Heart right ventricle (tissue), 16 donors: ENCODE data around the gene SRD5A1. TPM values are rescaled to one million over a fixed set of nuclear protein-coding genes. Genes with fewer than 3 reads are reported as not detected.

ENCODE experiments used
- ATAC-seq, 8 donors: fragments of 200-7000 bp; cut with Tn5 transposase; one replicate each; pipeline ENCODE4 v1.9.1; 2020; ENCODE audit warnings: mild to moderate bottlenecking in 8 of 8, moderate library complexity in 8 of 8, moderate number of reproducible peaks in 1 of 8
- DNase-seq, 2 donors: peaks; one replicate each; pipeline ENCODE4 v3.0.0-alpha.2; 2020
- H3K27ac ChIP-seq, 10 donors: fragments of 200-600 bp; sonication (generic) in 2 of 10; one replicate each; pipeline versions ENCODE4 v1.5.0 to v1.8.0; 2020 to 2022; ENCODE audit warnings: mild to moderate bottlenecking in 3 of 10
- H3K27me3 ChIP-seq, 7 donors: fragments of 200-600 bp; one replicate each; pipeline ENCODE4 v1.8.0; 2021 to 2022; ENCODE audit warnings: mild to moderate bottlenecking in 2 of 7
- H3K36me3 ChIP-seq, 9 donors: fragments of 200-600 bp; sonication (generic) in 1 of 9; one replicate each; pipeline versions ENCODE4 v1.5.0 to v1.8.0; 2020 to 2022; ENCODE audit warnings: mild to moderate bottlenecking in 2 of 9
- H3K4me1 ChIP-seq, 9 donors: fragments of 200-600 bp; sonication (generic) in 1 of 9; one replicate each; pipeline versions ENCODE4 v1.5.0 to v1.8.0; 2020 to 2022; ENCODE audit warnings: mild to moderate bottlenecking in 4 of 9
- H3K4me3 ChIP-seq, 10 donors: fragments of 200-600 bp; sonication (generic) in 2 of 10; one replicate each; pipeline versions ENCODE4 v1.5.0 to v1.8.0; 2020 to 2022; ENCODE audit warnings: mild to moderate bottlenecking in 7 of 10, moderate library complexity in 2 of 10
- H3K9me3 ChIP-seq, 11 donors: fragments of 200-600 bp in 10 of 11; sonication (generic) in 2 of 11; one replicate each; pipeline versions ENCODE4 v1.5.0 to v1.8.0; 2013 to 2022; ENCODE audit warnings: mild to moderate bottlenecking in 2 of 11, control low read depth in 1 of 11, moderate library complexity in 1 of 11
- CTCF ChIP-seq, 9 donors: fragments of 200-600 bp; sonication (generic) in 2 of 9; IDR thresholded peaks; one replicate each; pipeline versions ENCODE4 v1.5.0 to v1.8.0; 2021 to 2022; ENCODE audit warnings: antibody characterized with exemption in 9 of 9, mild to moderate bottlenecking in 5 of 9, moderate library complexity in 1 of 9
- WGBS, 2 donors: extraction: QIAGEN DNeasy Blood & Tissue Kit; methylation state at CpG; one replicate each; pipeline ENCODE4 v1.1.7; 2013; ENCODE audit warnings: inconsistent platforms in 1 of 2; 5-methylcytosine and 5-hydroxymethylcytosine counted together
- intact Hi-C, 10 donors: fragments of 100-400 bp; cut with DNase I; formaldehyde crosslinking; loops; one replicate each; pipeline versions ENCODE4 v1.11.1 to v1.14.2; 2022
- polyA plus RNA-seq, 2 donors: library from polyadenylated mRNA; stranded (reverse); fragments of 200-250 nt; gene quantifications; one replicate each; pipeline ENCODE4 v1.2.3, GENCODE V29; 2013
- total RNA-seq, 10 donors: library from RNA; stranded (reverse); fragmentation: NEBNext Ultra II Directional in 3 of 10; extraction: Animal tissue kit (Norgen Biotek cat#: 25700) in 3 of 10; gene quantifications; one replicate each; pipeline versions ENCODE4 v1.2.1 to v1.2.4, GENCODE V29; 2021 to 2023
- donor health status: Arrhythmogenic right ventricular cardiomyopathy.
- donor health status: ischemic (EF 13 %, LVEDD 7.1; RV severe dilation, severe dysfunction).
- donor health status: healthy with polysubstance abuse.
- donor health status: DM: no; HTN: yes; CAD: no.
- donor health status: DM: no; HTN: no; CAD: no.
- donor health status: ischemic (EF 25% LVEDD 6.9; RV normal size, moderate dysfunction).
- donor health status: ischemic (EF 25% LVEDD 5.7; RV mildly dilated, moderate dysfunction).
- donor health status: healthy.
- donor health status: DM: yes; HTN: yes; CAD: no.
- donor health status: Ischemic cardiomyopathy.
- donor health status: ischemic (EF 35%, LVEDD 5.7; RV mildly dilated, moderate dysfunction).
- donor health status: nonischemic (EF 11% LVEDD 7.7; RV severe dilation, severe dysfunction).
- donor health status: DM: yes; HTN: yes; CAD: no.
- donor health status: PGD.
- donor health status: ischemic (EF 29% LVEDD 5.4; RV normal size, mild dysfunction).
- donor health status: nonischemic (EF 23%, LVEDD 6.1; RV moderate dilation, normal function).

SRD5A1 gene
- total and polyA plus RNA-seq, 12 donors, result 1.0 to 5.5 (median 3.1) TPM

GRCh38 chr5:6631441-6631840, 1.8 kb upstream of the SRD5A1 start:
- intact Hi-C loops, result loop anchor here in 7 of 10 donors (5.0 to 10.0 kb wide), 6 partner anchors 81 to 254 kb away; partner anchors contain the start of genes TENT4A (in 4 of the 7) and MED10 (in 1 of the 7)
- H3K4me1 ChIP-seq, result peaks cover 6 to 45% (median 30%) of the 10 kb centered on the region in 9 donors
- no peak for DNase-seq
- no peaks in the 10 kb centered on the region for H3K27me3 ChIP-seq
- H3K36me3 ChIP-seq, result peaks cover 0 to 55% (median 6%) of the 10 kb centered on the region in 9 donors
- TF ChIP-seq CTCF (IDR thresholded peaks at IDR 0.05), result no peak
- 86 to 91% methylated on average over 4 of the region's 4 CpGs for WGBS, 2 donors
- no peak for ATAC-seq
- no peaks in the 10 kb centered on the region for H3K9me3 ChIP-seq
- peak overlapping the region in 5 of 10 donors; percentile 95 to 99 (median 97) for H3K4me3 ChIP-seq
- no peak overlapping the region for H3K27ac ChIP-seq

DNA sequence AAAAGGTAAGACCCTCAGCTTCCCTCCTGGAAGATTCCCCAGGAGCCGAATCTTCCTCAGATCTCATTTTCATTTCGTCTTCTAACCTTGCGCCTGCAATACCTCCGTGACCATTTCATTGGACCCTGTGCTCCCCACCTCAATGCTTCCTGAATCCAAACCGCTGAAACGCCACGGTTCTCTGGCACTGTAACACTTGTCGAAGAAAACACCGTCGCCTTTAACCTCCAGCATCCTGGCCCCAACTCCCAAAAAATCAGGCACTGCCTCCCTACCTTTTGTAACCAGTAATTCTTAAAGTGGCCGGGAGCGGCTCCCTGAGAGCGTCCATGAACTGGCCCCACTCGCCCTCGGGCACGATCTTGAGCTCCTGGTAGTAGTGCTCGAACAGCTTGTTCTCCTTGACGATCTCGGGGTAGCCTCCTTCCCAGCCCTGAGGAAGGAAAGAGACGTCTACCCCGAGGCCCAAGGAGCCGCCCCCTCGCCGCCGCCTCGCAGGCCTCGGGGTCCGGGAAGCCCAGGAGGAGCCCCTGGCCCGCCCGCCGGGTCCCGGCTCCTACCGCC, 834 bp upstream of the SRD5A1 start:
- DNase-seq (peak in 1 of 2 donors; percentile 12), ATAC-seq (peak in 6 of 8 donors; percentile 3 to 41 (median 11))
- Histone ChIP-seq H3K27ac (peak overlapping the region; percentile 96 to 99 (median 97)), H3K27me3 (no peaks in the 10 kb centered on the region), H3K4me3 (peak overlapping the region; percentile 50 to 100 (median 96)), H3K9me3 (no peaks in the 10 kb centered on the region), H3K4me1 (peaks cover 6 to 45% (median 30%) of the 10 kb centered on the region in 9 donors), H3K36me3 (peaks cover 0 to 45% (median 6%) of the 10 kb centered on the region in 9 donors)
- peak in 1 of 9 donors; percentile 10 for TF ChIP-seq CTCF (IDR thresholded peaks at IDR 0.05)
- 1% methylated on average over 33 of the region's 33 CpGs for WGBS, 2 donors
- intact Hi-C loops, result loop anchor here in 9 of 10 donors (2.0 to 10.0 kb wide), 9 partner anchors 80 to 255 kb away; partner anchors contain the start of genes TENT4A (in 5 of the 9) and MED10 (in 1 of the 9)

- DNase-seq, result peak in 1 of 2 donors; percentile 16
- no peaks in the 10 kb centered on the region for H3K9me3 ChIP-seq
- peaks cover 6 to 45% (median 30%) of the 10 kb centered on the region in 9 donors for H3K4me1 ChIP-seq
- intact Hi-C loops, result loop anchor here in 9 of 10 donors (1.0 to 10.0 kb wide), 12 partner anchors 79 to 256 kb away; partner anchors contain the start of genes TENT4A (in 5 of the 9) and MED10 (in 1 of the 9)
- WGBS, 2 donors, result 0 to 1% methylated on average over 74 to 75 of the region's 75 CpGs
- peaks cover 0 to 33% (median 5%) of the 10 kb centered on the region in 9 donors for H3K36me3 ChIP-seq
- peak in 3 of 9 donors; percentile 16 to 29 (median 17) for TF ChIP-seq CTCF (IDR thresholded peaks at IDR 0.05)
- peak overlapping the region; percentile 96 to 99 (median 97) for H3K27ac ChIP-seq
- H3K4me3 ChIP-seq, result peak overlapping the region; percentile 50 to 100 (median 96)
- no peaks in the 10 kb centered on the region for H3K27me3 ChIP-seq
- ATAC-seq, result peak; percentile 39 to 87 (median 54)
Measured at GRCh38 chr5:6633469-6634245, 417 bp downstream of the SRD5A1 start.

DNA sequence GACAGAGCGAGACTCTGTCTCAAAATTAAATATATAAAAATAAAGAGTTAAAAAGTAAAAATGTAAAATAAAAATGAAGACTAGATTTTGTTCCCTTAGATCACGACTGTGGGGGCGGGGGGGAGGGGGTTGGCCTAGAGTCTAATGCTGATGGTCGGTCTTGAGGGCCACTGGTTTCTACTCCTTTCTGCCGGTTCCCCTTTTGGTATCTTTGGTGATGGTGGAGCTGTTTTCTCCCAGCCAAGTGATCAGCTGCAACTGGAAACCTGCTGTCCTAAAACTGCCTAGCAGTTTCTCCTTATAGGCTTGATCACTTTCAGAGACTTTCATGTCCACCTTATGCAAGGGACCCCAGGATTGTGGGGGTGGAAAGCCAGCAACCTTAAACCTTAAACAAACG, 1.1 kb downstream of the SRD5A1 start:
- H3K27ac ChIP-seq, result peak overlapping the region in 2 of 10 donors; percentile 97 to 99
- ATAC-seq (no peak), DNase-seq (no peak)
- no peaks in the 10 kb centered on the region for H3K27me3 ChIP-seq
- no peaks in the 10 kb centered on the region for H3K9me3 ChIP-seq
- 19 to 24% methylated on average over 6 of the region's 6 CpGs for WGBS, 2 donors
- TF ChIP-seq CTCF (IDR thresholded peaks at IDR 0.05), result no peak
- peaks cover 0 to 26% (median 3%) of the 10 kb centered on the region in 9 donors for H3K36me3 ChIP-seq
- peak overlapping the region in 9 of 10 donors; percentile 50 to 100 (median 96) for H3K4me3 ChIP-seq
- H3K4me1 ChIP-seq, result peaks cover 6 to 39% (median 26%) of the 10 kb centered on the region in 9 donors
- intact Hi-C loops, result loop anchor here in 7 of 10 donors (2.0 to 10.0 kb wide), 7 partner anchors 78 to 257 kb away; partner anchors contain the start of genes TENT4A (in 4 of the 7) and MED10 (in 1 of the 7)
